ENCODE results near the gene PSME3IP1. TPM values are rescaled to one million over a fixed set of nuclear protein-coding genes. Genes with fewer than 3 reads are reported as not detected.

PSME3IP1 gene
- total RNA-seq, 3 donors from 2014 or later = 97.9 to 138 (median 114) TPM

- Histone ChIP-seq H3K9me3 (no peaks in the 10 kb centered on the region), H3K4me3 (no peak overlapping the region), H3K4me1 (ENCODE audit: low read depth) (no peaks in the 10 kb centered on the region), H3K36me3 (ENCODE audit: low read depth) (no peaks in the 10 kb centered on the region)
- intact Hi-C loops (cut with DNase I, micrococcal nuclease) = no loop called here
- TF ChIP-seq CTCF (IDR thresholded peaks at IDR 0.05) = no peak
- no peak for DNase-seq
- ATAC-seq = no peak
Measured at GRCh38 chr16:57150682-57151330, 35.0 kb downstream of the PSME3IP1 start.

- Histone ChIP-seq H3K4me3 (no peak overlapping the region), H3K36me3 (ENCODE audit: low read depth) (no peaks in the 10 kb centered on the region), H3K9me3 (no peaks in the 10 kb centered on the region), H3K4me1 (ENCODE audit: low read depth) (no peaks in the 10 kb centered on the region)
- no peak for DNase-seq
- no peak for TF ChIP-seq CTCF (IDR thresholded peaks at IDR 0.05)
- no peak for ATAC-seq
- intact Hi-C loops (cut with DNase I, micrococcal nuclease) = no loop called here
Measured at GRCh38 chr16:57149391-57149790, 36.4 kb downstream of the PSME3IP1 start.

GRCh38 chr16:57148481-57148880 is 37.4 kb downstream of the PSME3IP1 start:
- intact Hi-C loops (cut with DNase I, micrococcal nuclease) = no loop called here
- Histone ChIP-seq H3K36me3 (ENCODE audit: low read depth) (no peaks in the 10 kb centered on the region), H3K4me1 (ENCODE audit: low read depth) (peaks cover 7% of the 10 kb centered on the region), H3K9me3 (no peaks in the 10 kb centered on the region), H3K4me3 (no peak overlapping the region)
- no peak for TF ChIP-seq CTCF (IDR thresholded peaks at IDR 0.05)
- no peak for DNase-seq
- ATAC-seq = no peak

DNA sequence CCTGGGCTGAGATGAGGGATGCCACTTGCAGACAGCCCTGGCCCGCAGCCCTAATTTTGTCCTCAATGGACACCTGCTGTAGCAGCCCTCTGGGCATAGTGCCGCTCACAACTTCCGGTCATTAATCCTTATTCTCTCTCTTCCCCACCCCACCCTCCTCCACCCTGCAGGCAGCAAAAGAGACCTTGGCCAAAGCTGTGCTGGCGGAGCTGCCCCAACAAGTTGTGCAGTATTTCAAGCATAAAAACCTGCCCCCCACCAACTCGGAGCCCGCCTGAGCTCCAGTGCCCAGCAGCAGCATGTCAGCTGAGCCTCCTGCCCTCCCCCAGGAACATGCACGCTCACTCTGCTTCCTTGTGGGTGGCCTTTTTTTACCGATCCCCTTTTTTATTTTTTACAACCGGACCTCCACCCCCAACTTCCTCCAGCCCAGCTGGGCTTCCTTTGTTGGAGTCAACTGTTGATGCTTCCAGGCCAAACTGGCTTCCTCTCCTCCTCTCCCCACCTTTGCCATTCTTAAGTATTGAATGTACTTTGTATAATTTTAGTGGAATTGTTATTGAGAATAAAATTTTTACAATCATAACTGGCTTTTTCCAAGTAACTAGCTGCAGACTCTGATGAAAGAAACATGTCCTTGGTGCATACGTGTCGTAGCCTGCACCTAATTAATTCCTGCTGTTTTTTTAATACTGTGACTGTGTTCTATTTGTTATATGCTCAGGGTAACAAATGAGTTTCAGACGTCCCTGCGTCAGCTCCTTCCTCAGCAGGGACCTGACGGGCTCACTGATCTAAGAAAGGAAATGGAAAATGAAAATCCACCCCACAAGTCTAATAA is 38.2 kb downstream of the PSME3IP1 start:
- intact Hi-C loops (cut with DNase I, micrococcal nuclease) = no loop called here
- ATAC-seq (no peak), DNase-seq (no peak)
- Histone ChIP-seq H3K4me1 (ENCODE audit: low read depth) (peaks cover 13% of the 10 kb centered on the region), H3K9me3 (no peaks in the 10 kb centered on the region), H3K4me3 (no peak overlapping the region), H3K36me3 (ENCODE audit: low read depth) (no peaks in the 10 kb centered on the region)
- no peak for TF ChIP-seq CTCF (IDR thresholded peaks at IDR 0.05)

DNA sequence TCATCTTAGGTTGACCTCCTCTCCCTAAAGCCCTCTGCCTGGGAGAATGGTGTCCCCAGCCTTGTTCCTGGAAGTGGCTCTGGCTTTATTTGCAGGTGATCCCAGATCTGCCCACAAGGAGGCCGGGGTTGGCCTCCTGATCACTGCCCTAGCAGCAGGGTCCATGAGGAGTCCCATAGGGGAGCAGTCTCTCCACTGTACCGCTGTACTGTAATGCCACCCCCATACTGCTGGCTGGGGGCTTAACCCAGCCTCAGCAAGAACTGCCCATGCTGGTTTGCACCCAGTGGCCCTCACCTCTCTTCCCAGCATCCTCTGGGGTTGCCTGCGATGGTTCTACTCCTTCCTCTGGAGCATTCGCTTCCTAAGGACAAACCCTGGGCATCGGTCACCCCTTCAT is 39.1 kb downstream of the PSME3IP1 start:
- no peak for TF ChIP-seq CTCF (IDR thresholded peaks at IDR 0.05)
- H3K4me1 ChIP-seq (ENCODE audit: low read depth) = peaks cover 13% of the 10 kb centered on the region
- intact Hi-C loops (cut with DNase I, micrococcal nuclease) = no loop called here
- ATAC-seq (peak; percentile 21), DNase-seq (no peak)
- no peaks in the 10 kb centered on the region for H3K9me3 ChIP-seq
- H3K4me3 ChIP-seq = no peak overlapping the region
- H3K36me3 ChIP-seq (ENCODE audit: low read depth) = no peaks in the 10 kb centered on the region

All from mucosa of descending colon (tissue), 3 donors.